Neural crest cell (in vitro differentiated cells): ENCODE results near the gene HNRNPH1. TPM values are rescaled to one million over a fixed set of nuclear protein-coding genes. Genes with fewer than 3 reads are reported as not detected.
"Not testable (repeated sequence)": the region's sequence is repeated elsewhere in the genome, so short reads cannot be mapped to it uniquely, and the experiment has no call there.

ENCODE experiments used
- DNase-seq: peaks from one replicate; pipeline ENCODE4 v3.0.0; 2021; ENCODE audit warnings: low read depth, mixed read lengths, low spot score
- H3K27ac Mint-ChIP-seq: one replicate; pipeline ENCODE4 v1.8.0; 2021; ENCODE audit warnings: mild to moderate bottlenecking, mixed read lengths; ENCODE audit not compliant: unreplicated experiment
- H3K27me3 Mint-ChIP-seq: 2 replicates; pipeline ENCODE4 v1.8.0; 2021; ENCODE audit warnings: low read depth, mild to moderate bottlenecking, mixed read lengths
- H3K36me3 Mint-ChIP-seq: 2 replicates; pipeline ENCODE4 v1.8.0; 2021; ENCODE audit warnings: low read depth, mild to moderate bottlenecking, mixed read lengths
- H3K4me1 Mint-ChIP-seq: 2 replicates; pipeline ENCODE4 v1.8.0; 2021; ENCODE audit warnings: mixed read lengths
- H3K4me3 Mint-ChIP-seq: one replicate; pipeline ENCODE4 v1.8.0; 2021; ENCODE audit warnings: mild to moderate bottlenecking, mixed read lengths
- H3K9me3 Mint-ChIP-seq: 2 replicates; pipeline ENCODE4 v1.8.0; 2021; ENCODE audit warnings: mixed read lengths
- CTCF ChIP-seq: fragments of 200-600 bp; sonication (generic); conservative IDR thresholded peaks from 2 replicates; pipeline ENCODE4 v1.5.0; 2021; ENCODE audit warnings: antibody characterized with exemption, mild to moderate bottlenecking
- long read RNA-seq: library from polyadenylated mRNA; unstranded; transcript quantifications from one replicate; pipeline ENCODE4 v2.0.0, GENCODE V29; 2020
- total RNA-seq: library from RNA; stranded (reverse); gene quantifications from 2 replicates; pipeline ENCODE4 v1.2.1, GENCODE V29; 2021

HNRNPH1 gene
- total RNA-seq = 1,155 and 1,166 TPM in 2 replicates
- long read RNA-seq, transcript HNRNPH1-203 (14 exons, 2,279 nt) = minor isoform, 132 of 555 reads
- long read RNA-seq, transcript HNRNPH1-204 (14 exons, 2,248 nt) = major isoform, 166 of 555 reads
- long read RNA-seq, transcript HNRNPH1-202 (13 exons, 3,667 nt) = minor isoform, 6 of 555 reads
- long read RNA-seq, partial matches to known transcripts = 41 of 555 reads
- long read RNA-seq, other reads (novel, unspliced or antisense) = 200 of 555 reads

GRCh38 chr5:179623003-179623905, at the start of gene HNRNPH1:
TSS of gene HNRNPH1 (minus strand) at chr5:179623671. CDS start at chr5:179623133, 538 bp downstream.
- H3K4me3 Mint-ChIP-seq = peak within 1 kb of the TSS; percentile 100
- TF ChIP-seq CTCF = no peak
- H3K4me1 Mint-ChIP-seq = peaks cover 49% of the 10 kb centered on the region
- no peaks in the 10 kb centered on the region for H3K9me3 Mint-ChIP-seq
- peaks cover 37% of the 10 kb centered on the region for H3K36me3 Mint-ChIP-seq
- DNase-seq = peak; percentile 98
- peak within 1 kb of the TSS; percentile 100 for H3K27ac Mint-ChIP-seq
- peaks cover 32% of the 10 kb centered on the region for H3K27me3 Mint-ChIP-seq

GRCh38 chr5:179668391-179668790, 44.9 kb upstream of the HNRNPH1 start:
- TF ChIP-seq CTCF = peak; percentile 72

GRCh38 chr5:179661647-179662046, 38.2 kb upstream of the HNRNPH1 start:
- H3K4me3 Mint-ChIP-seq, H3K4me1 Mint-ChIP-seq, H3K27ac Mint-ChIP-seq, H3K27me3 Mint-ChIP-seq, DNase-seq, H3K36me3 Mint-ChIP-seq, H3K9me3 Mint-ChIP-seq: not testable (repeated sequence)

More at GRCh38 chr5:179668391-179668790, 44.9 kb upstream of the HNRNPH1 start:
- DNase-seq = peak; percentile 43
- no peaks in the 10 kb centered on the region for H3K9me3 Mint-ChIP-seq
- H3K27ac Mint-ChIP-seq = no peak overlapping the region
- H3K36me3 Mint-ChIP-seq = no peaks in the 10 kb centered on the region
- no peaks in the 10 kb centered on the region for H3K27me3 Mint-ChIP-seq
- H3K4me3 Mint-ChIP-seq = peak overlapping the region; percentile 32
- H3K4me1 Mint-ChIP-seq = peaks cover 5% of the 10 kb centered on the region

GRCh38 chr5:179658179-179658856, 34.8 kb upstream of the HNRNPH1 start:
- peak overlapping the region; percentile 84 for H3K4me3 Mint-ChIP-seq
- H3K36me3 Mint-ChIP-seq, H3K4me1 Mint-ChIP-seq, DNase-seq, H3K27me3 Mint-ChIP-seq, H3K9me3 Mint-ChIP-seq: not testable (repeated sequence)
- peak overlapping the region; percentile 43 for H3K27ac Mint-ChIP-seq

- not testable (repeated sequence) for H3K27me3 Mint-ChIP-seq, DNase-seq, H3K4me1 Mint-ChIP-seq, H3K36me3 Mint-ChIP-seq, H3K9me3 Mint-ChIP-seq, H3K27ac Mint-ChIP-seq
- H3K4me3 Mint-ChIP-seq = peak overlapping the region; percentile 84
Observed at GRCh38 chr5:179657302-179658178, 34.1 kb upstream of the HNRNPH1 start.

- H3K4me1 Mint-ChIP-seq, H3K27me3 Mint-ChIP-seq, H3K4me3 Mint-ChIP-seq, H3K9me3 Mint-ChIP-seq, H3K36me3 Mint-ChIP-seq, H3K27ac Mint-ChIP-seq, DNase-seq: not testable (repeated sequence)
Observed at GRCh38 chr5:179653135-179653534, 29.7 kb upstream of the HNRNPH1 start.

- not testable (repeated sequence) for H3K27ac Mint-ChIP-seq, H3K9me3 Mint-ChIP-seq, DNase-seq, H3K4me3 Mint-ChIP-seq, H3K36me3 Mint-ChIP-seq, H3K4me1 Mint-ChIP-seq, H3K27me3 Mint-ChIP-seq
Observed at GRCh38 chr5:179650245-179650644, 26.8 kb upstream of the HNRNPH1 start.

- H3K36me3 Mint-ChIP-seq, H3K4me3 Mint-ChIP-seq, H3K27ac Mint-ChIP-seq, H3K4me1 Mint-ChIP-seq, DNase-seq, H3K27me3 Mint-ChIP-seq, H3K9me3 Mint-ChIP-seq: not testable (repeated sequence)
Observed at GRCh38 chr5:179649166-179649703, 25.8 kb upstream of the HNRNPH1 start.
